Activated CD8-positive, alpha-beta memory T cell treated with anti-CD3 and anti-CD28 coated beads for 4 hours (primary cell): ENCODE results near the gene NAA10.
"Not testable (repeated sequence)": the region's sequence is repeated elsewhere in the genome, so short reads cannot be mapped to it uniquely, and the experiment has no call there.

Experiments used
- DNase-seq, 2 donors: peaks; one replicate each; pipeline ENCODE4 v3.0.0-alpha.2; 2020; ENCODE audit warnings: low read depth in 2 of 2

Gene NAA10

DNA sequence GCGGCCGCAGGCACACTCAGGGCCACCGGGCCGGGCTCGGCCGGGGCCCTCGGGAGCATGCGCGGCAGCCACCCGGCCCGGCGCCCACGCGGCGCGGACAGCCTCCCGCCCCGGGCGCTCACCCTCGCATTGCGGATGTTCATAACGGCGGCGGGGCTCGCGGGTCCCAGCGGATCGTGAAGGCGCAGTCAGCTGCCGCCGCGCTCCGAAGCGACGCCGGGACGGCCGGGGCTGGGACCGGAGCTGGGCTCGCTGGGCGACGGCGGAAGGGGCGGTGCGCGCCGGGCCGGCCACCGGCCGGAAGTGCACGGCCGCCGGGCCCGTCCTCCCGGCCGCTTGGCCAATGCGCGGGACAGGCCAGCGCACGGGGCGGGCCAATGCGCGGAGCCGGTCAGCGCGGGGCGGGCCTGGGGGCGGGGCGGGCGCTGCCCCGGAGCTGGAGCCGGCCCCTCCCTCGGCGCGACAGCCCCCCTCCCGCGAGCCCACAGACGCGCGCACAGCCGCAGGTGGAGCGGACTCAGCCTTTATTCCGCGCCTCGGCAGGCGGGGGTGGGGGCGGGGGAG, at the start of gene NAA10:
Gene NAA10 (minus strand): TSS at position 276 of the 564 bp plus-strand sequence. CDS start 133 bp downstream, at position 143.
- no peak for DNase-seq

DNA sequence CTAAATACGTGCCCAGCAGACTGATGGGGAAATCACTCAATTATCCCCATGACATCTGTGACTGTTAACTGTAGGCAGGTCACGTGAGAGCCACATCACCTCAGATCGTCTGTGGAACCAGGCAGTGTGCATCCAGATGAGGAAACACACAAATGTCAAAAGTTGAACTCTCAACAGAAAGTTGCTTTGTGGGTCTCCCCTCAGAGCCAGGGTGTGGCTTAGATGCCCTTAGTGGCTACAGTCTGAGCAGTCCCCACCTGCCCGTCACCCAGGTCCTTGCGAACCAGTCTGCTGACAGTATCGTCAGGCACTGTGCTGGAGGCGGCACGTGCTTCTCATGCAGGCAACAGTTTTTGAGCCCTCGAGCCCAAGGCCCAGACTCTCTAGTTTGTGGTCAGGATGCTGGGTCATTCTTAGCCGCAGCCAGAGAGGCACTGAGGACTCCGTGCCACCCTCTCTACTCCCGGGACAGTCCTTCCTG, 48.5 kb upstream of the NAA10 start:
- no peak for DNase-seq

DNA sequence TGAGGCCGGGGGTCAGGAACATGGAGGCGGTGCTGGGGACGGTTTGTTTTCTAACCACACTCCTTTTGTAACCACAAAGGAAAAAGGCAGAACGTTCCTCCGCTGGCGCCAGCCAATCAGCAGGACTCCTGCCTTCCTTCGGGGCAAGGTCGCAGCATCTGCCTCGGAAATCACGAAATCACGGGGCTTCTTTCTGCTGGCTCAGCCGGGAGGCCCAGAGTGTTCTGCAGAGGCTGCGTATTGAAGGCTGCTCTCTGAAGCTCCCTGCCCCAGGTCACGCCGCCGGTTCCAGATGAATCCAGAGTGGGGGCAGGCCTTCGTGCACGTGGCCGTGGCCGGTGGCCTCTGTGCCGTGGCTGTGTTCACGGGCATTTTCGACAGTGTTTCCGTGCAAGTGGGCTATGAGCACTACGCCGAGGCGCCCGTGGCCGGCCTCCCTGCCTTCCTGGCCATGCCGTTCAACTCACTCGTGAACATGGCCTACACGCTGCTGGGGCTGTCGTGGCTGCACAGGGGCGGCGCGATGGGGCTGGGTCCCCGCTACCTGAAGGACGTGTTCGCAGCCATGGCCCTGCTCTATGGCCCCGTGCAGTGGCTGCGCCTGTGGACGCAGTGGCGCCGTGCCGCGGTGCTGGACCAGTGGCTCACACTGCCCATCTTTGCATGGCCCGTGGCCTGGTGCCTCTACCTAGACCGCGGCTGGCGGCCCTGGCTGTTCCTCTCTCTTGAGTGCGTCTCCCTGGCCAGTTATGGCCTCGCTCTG, 47.1 kb upstream of the NAA10 start:
- DNase-seq = peak in 1 of 2 donors; percentile 19

DNA sequence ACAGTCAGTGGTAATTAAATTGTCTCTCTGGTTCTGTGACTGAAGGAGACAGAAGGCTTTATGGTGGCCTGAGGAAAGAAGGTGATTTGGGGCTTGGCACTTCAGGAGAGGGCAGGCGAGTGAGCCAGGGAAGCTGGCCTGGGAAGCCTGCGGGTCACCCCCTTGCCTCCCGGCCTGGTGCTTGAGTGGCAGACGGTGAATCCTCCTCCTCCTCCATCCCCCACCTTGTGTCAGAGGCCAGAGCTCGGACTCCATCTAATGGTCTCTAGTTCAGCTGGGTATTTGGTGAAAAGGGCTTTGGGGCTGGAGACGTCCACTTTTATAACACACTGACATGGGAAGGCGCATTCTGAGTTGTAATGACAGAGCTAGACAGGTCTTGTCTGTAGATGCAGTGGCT, 46.4 kb upstream of the NAA10 start:
- DNase-seq = no peak

DNA sequence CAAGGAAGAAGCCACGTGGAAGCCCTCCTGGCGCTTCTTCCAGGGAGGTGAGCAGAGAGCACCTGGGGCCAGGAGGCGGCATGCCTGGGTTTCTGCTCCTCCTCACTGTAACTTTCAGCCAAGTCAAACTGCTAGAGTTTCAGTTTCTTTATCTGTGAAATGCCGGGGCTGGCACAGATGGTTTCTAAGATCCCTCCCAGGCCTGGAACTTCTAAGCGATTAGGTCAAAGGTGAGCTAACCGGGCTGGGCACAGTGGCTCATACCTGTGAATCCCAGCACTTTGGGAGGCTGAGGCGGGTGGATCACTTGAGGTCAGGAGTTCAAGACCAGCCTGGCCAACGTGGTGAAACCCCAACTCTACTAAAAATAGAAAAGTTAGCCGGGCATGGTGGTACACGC, 45.6 kb upstream of the NAA10 start:
- DNase-seq = not testable (repeated sequence)

DNA sequence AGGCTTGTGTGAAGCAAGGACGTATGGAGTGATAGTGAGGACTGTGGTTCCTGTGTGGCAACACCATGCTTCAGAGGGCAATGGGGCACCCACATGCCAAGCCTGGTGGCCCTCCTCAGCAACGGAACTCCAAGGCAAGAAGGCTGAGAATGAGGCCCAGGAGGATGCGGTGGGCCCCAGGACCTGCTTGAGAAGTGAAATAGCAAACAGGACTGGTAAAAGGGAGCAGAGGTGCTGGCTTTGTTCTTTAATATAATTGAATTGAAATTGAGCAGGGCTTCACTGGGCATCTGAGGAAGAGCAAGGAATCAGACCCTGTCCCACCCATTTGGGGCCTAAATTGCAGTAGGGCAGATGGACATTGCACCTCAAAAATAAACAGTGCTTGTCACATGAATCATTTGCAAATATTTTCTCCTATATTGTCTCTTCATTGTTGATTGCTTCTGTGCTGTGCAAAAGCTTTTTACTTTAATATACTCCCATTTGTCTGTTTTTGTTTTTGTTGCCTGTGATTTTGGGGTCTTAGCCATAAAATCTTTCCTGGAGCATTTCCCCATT, 40.0 kb upstream of the NAA10 start:
- DNase-seq = no peak

DNA sequence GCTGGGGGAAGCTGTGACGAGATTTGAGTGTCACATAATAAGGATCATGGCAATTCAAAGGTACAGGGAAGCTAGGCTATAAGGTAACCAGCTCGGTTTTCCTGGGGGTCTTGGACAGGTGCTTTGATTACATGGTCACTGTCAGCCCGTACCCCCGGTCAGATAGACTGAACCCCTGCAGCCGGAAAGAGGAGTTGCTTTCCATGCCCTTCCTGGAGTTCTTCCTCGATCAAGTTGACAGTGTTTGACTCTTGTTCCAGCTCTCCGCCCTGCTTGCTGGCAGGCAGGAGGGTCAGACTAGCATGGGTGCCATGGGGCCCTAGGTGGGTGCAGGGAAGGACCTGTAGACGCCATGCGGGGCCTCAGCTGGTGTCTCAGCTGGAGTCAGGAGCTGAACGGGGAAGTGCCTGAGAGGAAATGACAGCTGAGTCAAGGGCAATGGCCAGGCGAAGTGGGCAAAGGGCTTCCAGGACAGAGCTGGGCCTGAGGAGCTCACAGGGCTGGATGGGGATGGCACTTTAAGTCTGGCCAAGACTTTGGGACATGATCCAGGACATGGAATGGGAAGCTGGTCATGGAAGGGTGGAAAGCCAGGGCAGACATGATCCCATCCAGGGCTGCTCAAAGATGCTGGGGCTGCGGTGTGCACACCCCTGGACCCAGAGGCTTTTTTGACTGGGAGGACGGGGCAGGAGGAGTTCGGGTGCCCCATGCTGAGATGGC, 39.3 kb upstream of the NAA10 start:
- DNase-seq = no peak

DNA sequence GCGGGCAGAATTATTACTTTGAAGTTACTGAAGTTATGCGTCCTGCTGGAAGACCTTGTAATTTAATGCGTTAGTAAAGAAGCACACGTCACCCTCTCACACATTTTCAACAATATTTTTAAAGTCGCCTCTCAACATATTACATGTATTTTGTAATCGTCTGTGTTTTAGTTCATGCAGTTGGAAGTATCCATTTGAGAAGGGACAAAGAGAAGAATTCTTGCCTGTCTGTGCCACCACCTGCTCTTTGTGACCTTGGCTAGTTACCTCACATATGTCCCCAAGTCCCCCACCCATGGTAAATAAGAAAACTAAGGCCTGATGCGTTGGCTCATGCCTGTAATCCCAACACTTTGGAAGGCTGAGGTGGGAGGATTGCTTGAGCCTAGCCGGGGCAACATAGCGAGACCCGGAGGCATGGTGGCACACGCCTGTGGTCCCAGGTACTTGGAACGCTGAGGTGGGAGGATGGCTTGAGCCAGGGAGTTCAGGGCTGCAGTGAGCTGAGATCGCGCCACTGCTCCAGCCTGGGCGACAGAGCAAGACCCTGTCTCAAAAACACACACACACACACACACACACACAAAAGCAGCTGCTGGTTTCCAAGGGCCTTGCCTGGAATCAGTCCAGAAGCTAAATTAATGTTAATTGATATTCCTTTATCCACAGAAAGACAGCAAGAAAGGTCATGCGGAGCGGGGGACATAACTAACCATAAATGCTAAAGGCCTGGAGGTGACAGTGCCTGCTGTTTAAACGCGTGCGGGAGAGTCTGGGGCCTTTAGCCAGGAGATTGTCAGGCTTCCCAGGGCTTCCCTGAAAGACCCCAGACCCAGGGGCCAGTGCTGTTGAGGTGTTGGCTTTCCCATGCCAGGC, 38.5 kb upstream of the NAA10 start:
- DNase-seq = no peak

DNA sequence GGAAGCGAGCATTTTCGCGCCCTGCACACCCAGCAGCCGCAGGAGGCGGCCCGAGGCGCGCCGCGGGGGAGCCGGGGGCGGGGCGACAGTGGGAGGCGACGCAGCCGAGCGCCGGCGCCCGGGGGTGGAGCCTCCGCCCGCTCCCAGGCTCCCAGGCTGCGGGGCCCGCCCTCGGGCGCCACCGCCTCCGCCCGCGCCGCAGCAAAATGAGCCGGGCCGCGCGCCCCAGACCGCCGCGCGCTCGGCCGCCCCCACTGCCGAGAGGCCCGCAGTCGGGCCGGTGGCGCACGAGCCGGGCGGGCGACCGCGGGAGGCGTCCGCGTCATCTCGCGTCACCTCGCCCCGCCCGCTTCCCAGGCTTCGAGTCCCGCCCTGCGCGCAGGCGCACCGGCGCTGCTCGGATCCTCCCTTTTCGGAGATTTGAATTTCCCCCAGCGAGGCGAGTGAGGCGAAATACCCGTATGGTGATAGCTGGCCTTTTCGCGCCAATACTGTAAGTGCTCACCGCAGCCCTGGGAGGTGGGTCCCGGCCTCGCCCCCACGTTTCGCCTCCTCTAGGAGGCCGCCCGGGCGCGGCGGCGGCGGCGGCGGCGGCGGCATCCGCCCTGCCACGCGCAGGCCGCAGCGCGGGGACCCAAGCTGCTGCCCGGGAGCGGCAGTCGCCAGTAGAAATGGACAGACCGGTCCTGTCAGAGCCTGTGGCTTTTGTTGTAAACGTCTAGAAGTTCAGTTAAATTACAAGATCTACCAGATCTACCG, 37.7 kb upstream of the NAA10 start, which contains the start of gene TMEM187:
Gene TMEM187 (plus strand): TSS at position 387 of the 759 bp plus-strand sequence. CDS start 9,309 bp downstream, outside the sequence.
- DNase-seq = peak; percentile 75 to 82

DNA sequence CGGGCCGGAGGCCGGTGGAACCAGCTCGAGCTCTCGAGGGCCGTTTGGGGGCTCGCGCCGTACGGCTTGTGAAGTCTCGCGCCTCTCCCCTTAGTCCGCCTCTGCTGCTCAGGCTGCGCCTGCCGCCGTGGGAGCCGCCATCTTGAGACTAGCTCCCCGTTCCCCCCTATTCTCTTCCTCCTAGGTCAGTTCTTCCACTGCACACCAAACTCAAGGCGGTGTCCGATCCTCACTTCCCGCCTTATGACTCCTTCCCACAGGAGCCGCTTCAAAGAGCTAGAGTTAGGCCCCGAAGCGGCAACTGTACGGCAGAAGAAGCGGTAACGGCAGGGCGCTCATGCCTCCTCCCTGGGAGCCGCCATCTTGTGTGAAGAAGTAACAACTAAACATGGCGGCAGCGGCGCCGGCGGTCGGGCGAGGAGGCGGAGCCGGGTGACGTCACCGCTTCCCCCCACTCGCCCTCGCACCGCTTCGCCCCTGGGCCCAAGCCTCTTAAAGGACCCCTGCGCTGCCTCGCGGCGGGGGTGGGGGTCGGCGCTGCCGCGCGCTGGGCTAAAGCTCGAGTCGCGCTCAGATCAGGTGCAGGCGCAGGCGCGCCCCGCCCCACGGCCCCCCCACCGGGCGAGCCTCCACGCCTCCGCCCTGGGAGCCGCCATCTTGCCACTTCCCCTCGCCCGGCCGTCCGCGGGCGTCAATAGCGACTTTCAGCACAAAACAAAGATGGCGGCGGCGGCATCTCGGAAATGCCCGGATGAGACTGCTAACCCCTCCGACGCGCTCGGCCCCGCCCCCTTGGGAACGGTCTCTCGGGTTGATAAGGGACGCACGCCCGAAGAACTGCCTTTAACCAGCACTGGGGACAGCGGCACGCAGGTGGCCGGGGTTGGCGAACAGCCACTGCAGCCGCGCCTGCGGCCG, 36.9 kb upstream of the NAA10 start, which contains the start of gene HCFC1:
Gene HCFC1 (minus strand): TSS at position 369 of the 918 bp plus-strand sequence. CDS start 978 bp downstream, outside the sequence.
- peak; percentile 85 to 86 for DNase-seq

DNA sequence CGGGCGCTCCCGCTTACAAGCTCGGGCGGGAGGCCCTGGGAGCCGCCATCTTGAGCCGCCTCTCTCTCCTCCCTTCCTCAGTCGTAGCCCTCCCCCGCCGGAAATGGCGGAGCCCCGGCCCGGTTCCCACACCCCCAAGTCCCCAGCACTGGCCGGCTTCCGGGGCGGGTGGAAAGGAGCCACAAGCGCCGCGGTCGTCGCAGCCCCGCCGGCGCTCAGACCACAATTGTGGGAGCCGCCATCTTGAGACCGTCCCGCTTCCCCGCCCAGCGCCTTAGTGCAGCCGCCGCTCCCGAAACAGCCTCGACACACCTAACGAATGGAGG, 36.2 kb upstream of the NAA10 start:
- DNase-seq = peak; percentile 83 to 85

DNA sequence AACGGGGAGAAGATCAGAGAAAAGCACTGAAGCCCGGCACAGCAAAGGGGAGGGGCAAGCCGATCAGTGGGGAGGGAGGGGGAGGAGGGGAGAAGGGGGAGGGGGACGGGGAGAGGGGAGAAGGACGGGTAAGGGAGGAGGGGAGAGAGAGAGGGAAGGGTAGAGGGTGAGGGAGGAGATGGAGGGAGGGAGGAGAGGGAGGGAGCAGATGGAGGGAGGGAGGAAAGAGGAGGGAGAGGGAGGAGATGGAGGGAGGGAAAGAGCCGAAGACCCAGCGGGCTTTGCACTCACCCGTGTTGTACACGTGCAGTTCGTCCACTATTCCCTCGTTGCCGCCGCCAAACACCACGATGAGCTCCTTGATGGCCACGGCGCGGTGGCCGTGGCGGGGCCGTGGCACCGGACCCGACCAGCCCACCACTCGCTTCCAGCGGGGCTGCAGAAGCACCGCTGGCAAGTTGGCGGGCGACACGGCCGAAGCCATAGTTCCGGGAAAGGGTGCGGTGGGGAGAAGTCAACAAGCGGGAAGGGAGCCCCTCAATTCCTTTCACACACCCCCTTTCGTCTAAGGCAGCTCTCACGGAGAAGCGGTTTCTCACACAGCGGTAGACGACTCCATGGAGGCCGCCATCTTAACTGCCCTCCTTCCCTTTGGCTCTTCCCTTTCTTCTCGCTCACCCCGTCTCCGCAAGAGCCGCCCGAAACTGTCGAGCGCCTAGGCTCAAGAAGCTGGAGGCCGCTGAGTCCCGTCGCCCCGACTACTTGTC, 35.7 kb upstream of the NAA10 start:
- DNase-seq = no peak

DNA sequence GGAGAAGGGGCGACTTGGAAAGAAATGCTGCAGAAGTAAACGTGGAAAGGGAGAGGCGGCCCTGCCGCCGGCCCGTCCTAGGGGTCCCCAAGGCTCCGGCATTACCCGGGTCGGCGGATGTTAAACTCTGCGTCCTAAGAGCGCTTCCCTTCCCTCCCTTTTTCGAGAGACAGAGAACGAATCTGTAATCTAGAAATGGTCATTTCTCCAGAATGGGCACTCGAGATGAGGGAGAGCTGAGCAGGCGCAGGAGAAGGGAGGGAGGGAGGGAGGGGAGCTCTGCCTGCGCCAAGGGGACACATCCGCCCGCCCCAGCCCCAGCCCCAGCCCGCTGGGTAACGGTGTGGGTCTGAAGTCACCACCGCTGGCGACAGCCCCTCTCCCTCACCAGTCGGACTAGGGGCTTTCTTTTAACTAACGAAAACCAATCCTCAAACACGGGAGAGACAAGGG, 35.1 kb upstream of the NAA10 start:
- no peak for DNase-seq

DNA sequence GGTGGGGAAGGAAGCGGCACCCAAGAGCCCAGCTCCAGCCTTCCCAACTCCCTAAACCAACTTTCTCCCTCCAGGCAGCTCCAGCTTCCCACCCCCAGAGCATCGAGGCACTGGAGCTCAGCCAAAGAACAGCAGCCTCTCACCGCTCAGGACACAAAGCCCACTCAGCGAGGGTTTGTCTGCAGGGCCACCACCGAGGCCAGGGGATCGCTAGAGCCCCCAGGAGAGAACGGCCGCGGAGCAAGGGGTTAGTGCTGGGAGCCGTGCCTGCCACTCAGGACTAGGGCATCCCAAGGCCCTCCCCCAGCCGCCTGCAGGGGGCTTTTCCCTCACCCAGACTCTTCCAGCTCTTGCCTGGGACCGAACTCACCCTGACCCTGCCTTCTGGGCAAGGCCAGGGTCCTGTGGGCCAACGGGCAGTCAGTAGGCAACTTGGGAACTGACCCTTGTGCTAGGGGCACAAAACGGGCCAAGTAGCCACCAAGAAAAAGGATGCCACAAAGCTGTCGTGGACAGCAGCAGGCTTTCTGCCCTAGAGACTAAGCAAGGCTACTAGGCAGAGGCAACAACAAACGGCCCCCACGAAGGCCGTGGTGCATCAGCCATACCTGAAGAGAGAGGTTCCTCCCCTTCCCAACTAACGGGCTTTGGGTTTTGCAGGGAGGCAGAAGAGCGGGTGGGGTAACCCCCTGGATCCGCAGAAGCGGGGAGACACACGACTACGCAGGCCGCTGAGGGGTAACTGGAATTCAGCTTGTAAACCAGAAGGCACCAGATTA, 34.5 kb upstream of the NAA10 start:
- DNase-seq = no peak

DNA sequence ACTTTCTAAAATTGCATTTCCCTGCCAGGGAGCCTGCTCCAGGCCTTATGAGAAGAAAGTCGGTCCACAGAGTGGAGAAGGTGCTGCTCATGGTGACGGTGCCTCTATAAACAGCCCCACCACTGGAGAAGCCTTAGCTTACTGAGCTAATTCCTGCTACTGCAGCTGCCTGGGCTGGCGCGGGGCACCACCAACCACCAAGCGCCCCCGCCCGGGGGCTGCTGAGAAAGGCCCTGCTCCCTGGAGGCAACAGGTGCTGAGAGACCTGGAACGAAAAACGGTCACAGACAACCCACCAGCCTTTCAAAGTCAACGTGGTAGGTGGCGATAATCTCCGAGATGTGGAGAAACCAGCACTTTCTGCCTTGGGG, 33.9 kb upstream of the NAA10 start:
- DNase-seq = no peak

DNA sequence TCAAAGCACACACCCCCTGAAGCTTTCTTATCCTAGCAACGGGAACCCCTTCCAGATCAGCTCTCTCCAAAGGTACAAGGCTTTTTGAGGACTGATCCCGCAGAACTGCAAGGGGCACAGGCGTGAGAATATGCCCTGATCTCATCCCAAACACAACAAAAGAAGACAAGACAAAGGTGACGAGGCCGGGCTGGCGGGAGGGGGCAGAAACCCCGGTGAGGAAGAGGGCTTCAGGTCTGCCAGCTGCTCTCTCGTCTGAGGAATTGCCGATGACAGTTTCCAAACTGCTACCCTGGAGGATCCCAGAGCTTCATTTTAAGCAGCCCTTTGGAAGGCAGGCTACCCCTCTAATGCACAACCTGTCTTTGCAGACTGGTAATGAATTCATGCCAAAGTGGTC, 33.4 kb upstream of the NAA10 start:
- no peak for DNase-seq

DNA sequence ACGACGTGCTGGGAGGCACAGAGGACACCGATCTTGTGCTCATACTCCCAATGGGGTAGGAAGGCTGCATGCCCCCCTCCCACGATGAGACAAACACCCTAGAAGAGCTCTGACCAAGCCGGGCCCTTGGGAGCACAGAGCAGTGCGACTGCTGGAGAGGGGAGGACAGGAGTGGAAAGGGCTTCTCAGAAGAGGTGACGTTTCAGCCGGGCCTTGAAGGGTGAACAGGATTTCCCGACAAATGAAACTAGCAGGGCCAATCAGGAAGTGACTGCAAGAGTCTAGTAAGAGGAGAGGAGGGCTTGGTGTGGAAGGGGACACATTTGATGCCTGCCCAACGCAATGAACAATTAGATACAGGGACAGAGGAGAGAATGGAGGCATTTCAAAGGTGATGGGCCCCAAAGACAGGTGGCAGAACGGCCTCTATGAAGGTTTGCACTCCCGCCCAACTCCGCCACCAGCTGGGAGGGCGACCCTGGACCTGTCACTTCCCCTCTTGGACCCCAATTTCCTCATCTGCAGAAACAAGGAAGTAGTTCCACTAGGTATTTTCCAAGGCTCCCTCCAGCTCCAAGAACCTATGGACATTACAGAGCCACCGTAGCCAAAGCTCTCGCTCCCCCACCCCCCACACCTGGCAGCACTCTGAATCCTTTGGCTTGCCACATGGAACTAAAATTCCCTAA, 32.8 kb upstream of the NAA10 start:
- DNase-seq = no peak
